PC-9 (cell line): ENCODE results near the gene CNTN4.

Experiments
- EZH2 ChIP-seq: fragments of 200-600 bp; sonication (generic); IDR thresholded peaks from 2 replicates; pipeline ENCODE4 v1.8.0; 2017; ENCODE audit warnings: antibody characterized with exemption, low read depth
- TF ChIP-seq, protein P1 (sequence below): fragments of 200-600 bp; sonication (generic); conservative IDR thresholded peaks from 2 replicates; pipeline ENCODE4 v1.6.1; 2017; ENCODE audit warnings: mixed run types, antibody characterized with exemption, mild to moderate bottlenecking, moderate library complexity

DNA sequence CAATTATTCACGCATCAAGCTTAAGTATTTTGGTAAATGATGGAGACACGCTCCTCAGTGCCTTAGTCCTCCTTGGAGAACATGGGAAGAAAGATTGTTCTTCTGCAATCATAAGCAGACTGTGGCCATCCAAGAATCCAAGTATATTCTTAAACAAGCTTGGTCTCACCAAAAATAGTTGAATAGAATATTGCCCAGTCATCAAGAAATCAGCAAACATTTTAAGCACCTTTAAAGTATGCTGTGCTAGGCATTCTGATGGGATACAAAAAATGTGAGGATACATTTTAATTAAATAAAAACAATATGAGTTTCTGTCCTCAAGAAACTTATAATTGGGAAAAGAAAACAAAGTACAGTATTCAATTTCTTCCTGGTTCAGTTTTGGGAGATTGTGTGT, 445.5 kb downstream of the CNTN4 start:
- TF ChIP-seq, protein P1, sequence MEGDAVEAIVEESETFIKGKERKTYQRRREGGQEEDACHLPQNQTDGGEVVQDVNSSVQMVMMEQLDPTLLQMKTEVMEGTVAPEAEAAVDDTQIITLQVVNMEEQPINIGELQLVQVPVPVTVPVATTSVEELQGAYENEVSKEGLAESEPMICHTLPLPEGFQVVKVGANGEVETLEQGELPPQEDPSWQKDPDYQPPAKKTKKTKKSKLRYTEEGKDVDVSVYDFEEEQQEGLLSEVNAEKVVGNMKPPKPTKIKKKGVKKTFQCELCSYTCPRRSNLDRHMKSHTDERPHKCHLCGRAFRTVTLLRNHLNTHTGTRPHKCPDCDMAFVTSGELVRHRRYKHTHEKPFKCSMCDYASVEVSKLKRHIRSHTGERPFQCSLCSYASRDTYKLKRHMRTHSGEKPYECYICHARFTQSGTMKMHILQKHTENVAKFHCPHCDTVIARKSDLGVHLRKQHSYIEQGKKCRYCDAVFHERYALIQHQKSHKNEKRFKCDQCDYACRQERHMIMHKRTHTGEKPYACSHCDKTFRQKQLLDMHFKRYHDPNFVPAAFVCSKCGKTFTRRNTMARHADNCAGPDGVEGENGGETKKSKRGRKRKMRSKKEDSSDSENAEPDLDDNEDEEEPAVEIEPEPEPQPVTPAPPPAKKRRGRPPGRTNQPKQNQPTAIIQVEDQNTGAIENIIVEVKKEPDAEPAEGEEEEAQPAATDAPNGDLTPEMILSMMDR, result no peak
- TF ChIP-seq EZH2, result no peak
